T47D (cell line): ENCODE data around the gene CPED1.

Experiments
- DNase-seq, 2 experiments: peaks; one replicate each; pipeline versions ENCODE4 v3.0.0 to v3.0.0-alpha.2; 2011 to 2012; ENCODE audit warnings: low read depth in 1 of 2, low spot score in 1 of 2
- JUND ChIP-seq: IDR thresholded peaks from 2 replicates; pipeline ENCODE4 v1.6.1; 2012; ENCODE audit warnings: low read depth
- in situ Hi-C: cut with HindIII; loops from 2 replicates; pipeline ENCODE4 v1.10.0; 2016; ENCODE audit warnings: low sequenced_read_pairs, low pct_unique_long_range_greater_than_20kb

CPED1 gene

DNA sequence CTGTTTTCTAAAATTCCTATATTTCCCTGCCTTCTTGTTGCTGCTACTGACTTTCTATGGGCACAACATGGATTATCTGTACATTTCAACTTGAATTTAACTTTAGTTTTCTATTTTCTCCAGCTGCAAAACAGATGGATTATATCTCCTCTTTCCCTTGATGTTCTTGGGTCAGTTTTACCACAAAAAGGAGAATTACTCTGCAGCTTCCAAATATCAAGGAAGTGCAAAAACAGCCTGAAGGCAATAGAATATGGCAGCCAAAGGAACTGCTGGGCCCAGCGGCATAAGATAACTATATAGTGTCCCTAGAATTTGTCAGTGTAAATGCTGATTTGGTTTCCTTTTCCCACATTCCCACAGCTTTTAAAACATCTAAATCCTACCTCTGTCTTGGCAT, 29.1 kb downstream of the CPED1 start:
- no peak for TF ChIP-seq JUND
- in situ Hi-C loops: no loop called here
- DNase-seq: no peak

DNA sequence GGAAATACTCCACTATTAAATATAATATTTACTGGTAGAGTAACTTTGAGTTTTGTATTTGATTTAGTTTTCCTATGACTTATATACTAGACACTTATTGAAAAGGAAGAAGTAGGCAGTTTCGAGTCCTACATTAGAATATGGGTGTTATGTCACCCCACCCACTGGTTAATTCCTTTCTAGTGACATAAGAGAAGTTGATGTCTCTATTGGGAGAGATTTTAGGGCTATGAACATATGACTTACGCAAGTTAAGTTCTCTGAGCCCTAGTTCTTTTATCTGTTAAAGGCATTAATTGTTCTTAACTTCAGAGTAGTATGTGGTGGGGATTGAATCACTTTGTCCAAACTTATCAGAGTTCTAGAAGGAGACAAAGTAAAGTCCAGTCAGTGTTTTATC, 30.5 kb downstream of the CPED1 start:
- in situ Hi-C loops: no loop called here
- no peak for DNase-seq
- no peak for TF ChIP-seq JUND

DNA sequence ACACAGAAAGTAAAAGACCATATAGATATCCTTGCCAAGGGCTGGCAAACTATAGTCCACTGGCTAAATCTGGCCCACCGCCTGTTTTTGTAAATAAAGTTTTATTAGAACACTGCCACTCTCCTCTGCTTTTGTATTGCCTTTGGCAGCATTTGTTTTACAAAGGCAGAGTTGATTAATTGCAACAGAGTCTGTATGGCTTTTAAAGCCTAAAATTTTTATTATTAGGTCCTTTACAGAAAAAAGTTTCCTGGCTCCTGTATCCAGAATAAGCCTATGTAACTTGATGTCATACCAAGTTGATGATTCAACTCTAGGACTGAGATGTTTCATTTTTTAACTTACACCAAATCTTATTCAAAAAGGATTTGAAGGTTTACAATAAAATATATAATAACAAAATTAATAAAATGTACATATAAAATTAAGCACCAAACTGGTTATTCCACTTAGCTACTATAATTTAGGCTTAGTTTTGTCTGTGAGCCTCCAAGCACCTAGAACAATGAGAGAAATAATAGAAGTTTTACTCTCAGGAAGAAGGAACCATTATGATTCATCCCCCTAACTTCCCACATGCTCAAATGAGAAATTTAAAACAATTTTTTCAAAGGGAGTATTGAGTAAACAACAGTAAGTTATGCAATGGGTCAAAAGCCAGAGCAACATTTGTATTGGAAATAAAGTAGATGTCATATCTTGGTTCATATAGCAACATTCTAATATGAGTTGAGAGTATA, 31.9 kb downstream of the CPED1 start:
- DNase-seq: no peak
- in situ Hi-C loops: no loop called here
- no peak for TF ChIP-seq JUND

DNA sequence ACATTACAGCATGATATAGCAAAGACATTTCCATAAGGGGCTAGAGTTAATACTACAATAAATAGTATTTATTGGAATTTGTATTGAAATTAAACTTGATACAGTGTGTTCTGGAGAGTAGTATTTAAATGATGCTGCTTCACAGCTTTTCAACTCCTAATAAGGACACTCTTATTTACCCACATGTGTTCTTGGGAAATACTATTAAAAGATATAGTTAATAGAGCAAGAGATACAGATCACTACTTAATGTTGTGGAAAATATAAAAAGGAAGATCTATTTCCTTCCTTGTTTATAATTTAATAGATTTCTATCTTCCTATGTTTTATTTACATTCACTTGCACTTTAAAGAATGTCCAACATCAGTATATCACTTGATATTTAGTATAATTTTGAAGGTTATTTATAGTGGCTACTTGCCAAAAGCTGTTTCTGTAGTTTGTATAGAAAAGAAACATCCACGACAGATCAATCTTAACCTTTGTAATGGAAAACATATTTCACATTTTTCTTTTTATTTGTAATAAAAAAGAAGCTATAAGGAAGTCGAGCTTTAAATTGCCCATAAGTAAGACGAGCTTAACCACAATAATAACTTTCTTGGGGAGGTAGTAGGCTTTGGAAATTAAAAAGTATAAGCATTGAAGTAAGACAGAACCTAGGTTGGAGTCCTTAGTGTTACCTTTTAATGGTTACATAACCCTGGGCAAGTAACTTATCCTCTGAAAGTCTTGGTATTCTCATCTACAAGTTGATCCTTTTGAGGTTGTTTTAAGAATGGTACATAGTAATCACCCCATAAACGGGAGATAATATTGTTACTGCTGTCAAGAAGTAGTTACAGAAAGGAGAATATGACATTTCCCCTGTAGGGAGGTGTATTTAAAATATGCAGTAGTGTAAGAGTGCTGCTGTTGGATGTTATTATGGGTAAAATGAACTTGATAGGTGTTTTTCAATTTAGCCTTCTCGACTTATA, 32.8 kb downstream of the CPED1 start:
- in situ Hi-C loops: no loop called here
- TF ChIP-seq JUND: no peak
- no peak for DNase-seq

DNA sequence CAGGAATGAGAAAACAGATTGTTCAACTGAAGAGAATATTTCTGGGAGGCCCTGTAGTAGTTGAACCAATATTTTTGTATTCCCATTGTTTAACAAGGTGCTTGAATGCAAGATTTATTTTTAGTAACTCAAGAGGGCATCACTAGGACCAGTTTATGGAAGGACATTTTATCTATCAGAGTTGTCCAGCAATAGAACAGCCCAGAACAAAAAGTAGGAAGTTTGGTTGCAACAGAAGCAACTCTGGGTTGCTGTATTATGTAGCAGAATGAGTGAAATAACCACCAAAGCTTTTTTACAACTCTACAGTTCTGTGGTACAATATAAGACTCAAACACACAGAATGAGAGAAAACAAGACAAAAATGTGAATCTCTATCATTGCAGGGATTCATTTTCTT, 34.7 kb downstream of the CPED1 start:
- no peak for DNase-seq
- in situ Hi-C loops: no loop called here
- no peak for TF ChIP-seq JUND

DNA sequence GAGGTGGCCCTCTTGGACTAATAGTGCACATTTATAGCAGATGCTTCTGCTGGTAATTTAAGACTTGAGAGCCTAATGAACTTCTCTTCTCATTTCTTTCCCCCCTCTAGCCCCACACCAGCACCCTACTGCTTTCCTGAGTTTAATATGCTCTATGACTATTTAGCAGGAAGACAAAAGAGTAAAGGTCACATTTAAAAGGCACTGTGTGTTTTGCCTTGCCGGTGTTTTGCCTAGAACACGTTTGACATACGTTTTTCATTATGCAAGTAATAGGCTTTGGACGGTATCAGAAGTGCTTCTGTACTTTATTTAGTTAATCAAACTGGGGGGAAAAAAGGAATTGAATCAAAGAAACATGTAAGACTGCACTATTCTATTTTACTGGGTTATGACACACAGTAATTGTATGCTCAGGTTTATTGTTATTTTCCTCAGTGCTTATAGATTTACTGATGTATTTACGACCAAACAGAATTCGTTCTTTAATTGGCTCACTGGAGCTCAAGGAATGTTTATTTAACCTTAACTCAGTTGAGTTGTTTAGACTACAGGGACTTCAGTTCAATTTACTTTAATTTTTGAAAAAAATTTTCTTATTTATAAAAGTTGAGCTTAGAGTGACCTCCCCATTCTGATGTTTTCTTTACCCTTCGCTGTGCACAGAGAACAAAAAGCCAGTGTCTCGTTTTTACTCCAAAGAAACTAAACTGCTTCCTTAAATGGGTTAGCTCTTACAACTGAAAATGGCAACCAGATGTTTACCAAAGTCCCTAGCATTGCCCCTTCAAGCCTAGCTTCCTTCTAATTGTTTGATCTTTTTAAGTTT, 35.4 kb downstream of the CPED1 start:
- no peak for TF ChIP-seq JUND
- in situ Hi-C loops: no loop called here
- no peak for DNase-seq

DNA sequence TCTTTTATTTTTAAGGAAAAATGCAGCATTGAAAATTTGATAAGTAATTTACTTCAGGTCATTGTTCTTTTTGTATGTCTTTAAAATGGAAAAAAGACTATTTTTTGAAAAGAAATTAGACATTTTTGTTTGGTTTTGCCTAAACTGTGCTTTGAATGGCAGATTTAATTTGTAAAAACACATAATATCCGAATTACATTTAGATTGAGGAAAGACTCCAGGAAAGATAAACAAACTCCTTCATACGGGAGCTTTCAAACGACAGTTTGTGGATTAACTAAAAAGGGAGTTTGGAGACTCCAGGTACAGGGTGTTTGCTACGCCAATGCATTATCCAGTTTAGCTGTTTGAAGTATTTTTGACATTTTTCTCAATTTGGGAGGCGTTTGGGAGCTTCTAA, 36.1 kb downstream of the CPED1 start:
- no peak for DNase-seq
- no peak for TF ChIP-seq JUND
- in situ Hi-C loops: no loop called here

DNA sequence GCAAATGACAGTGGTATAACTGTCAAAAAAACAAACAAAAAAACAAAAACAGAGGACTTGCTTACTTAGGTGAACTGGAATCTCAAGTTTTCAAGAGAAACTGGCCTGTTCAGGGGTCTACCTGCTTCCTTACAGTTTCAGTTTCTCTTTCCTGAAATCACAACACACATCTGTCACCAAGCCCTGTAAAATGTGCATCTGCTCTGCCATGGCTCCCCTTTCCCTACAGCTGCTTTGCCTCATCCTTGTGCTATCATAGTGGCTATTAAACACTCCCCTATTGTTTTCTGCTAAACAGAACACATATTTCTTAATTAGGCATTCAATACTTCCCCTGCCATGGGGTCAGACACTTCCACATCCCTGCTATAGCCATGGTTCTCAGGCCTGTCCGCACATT, 37.6 kb downstream of the CPED1 start:
- no peak for DNase-seq
- no peak for TF ChIP-seq JUND
- in situ Hi-C loops: no loop called here

DNA sequence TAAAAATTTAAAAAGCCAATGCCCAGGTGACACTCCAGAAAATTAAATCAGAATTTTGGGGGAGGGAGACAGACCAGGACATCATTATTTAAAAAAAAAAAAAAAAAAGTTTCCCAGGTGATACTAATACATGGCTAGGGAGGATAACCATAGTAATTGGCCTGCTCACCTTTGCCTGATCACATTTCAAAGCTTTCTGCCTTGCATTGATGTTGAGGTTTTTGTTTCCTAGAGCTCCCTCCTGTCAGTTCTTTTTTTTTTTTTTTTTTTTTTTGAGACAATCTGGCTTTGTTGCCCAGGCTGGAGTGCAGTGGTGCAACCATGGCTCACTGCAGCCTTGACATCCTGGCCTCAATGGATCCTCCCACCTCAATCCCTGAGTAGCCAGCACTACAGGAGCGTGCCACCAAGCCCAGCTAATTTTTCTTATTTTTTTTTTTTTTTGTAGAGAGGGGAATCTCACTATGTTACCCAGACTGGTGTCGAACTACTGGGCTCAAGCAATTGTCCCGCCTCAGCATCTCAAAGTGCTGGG, 38.1 kb downstream of the CPED1 start:
- no peak for DNase-seq
- in situ Hi-C loops: no loop called here
- no peak for TF ChIP-seq JUND

DNA sequence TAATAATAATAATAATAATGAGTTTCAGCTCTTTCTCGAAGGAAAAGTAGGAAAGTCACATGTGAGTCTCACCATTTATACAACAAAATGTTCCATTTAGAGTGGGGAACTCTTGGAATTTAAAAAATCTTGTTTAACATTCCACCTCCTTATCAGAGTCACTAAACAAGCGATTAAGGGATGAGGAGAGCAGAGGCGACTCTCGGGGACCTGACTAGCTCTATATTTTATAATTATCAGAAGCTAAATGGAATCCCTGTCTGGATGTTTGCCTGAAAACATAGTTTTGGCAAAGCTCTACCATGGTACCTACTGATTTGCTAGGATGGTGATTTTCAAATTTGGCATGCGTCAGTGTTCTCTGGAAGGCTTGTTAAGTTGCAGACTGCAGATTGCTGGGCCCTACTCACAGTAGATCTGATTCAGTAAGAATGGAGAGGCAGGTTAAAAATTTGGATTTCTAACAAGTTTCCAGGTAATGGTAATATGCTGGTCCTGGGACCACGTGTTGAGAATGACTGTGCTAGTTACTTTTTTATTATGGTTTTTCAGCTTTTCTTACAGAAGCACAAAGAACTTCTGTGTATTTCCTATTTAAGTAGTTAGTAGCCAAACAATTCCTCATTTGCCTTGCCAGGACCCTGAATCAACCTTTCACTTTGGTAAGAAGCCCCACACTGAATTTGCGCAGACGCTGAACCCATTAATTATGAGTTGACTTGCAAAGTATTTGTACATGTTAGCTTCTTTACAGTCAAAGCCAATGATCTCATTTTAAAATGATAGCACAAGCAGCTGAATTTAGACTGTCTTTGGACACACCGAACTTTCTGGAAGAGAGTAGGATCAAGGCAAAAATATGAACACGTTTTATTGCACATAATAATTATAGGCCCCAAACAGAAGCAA, 39.5 kb downstream of the CPED1 start:
- DNase-seq: no peak
- TF ChIP-seq JUND: no peak
- in situ Hi-C loops: no loop called here

DNA sequence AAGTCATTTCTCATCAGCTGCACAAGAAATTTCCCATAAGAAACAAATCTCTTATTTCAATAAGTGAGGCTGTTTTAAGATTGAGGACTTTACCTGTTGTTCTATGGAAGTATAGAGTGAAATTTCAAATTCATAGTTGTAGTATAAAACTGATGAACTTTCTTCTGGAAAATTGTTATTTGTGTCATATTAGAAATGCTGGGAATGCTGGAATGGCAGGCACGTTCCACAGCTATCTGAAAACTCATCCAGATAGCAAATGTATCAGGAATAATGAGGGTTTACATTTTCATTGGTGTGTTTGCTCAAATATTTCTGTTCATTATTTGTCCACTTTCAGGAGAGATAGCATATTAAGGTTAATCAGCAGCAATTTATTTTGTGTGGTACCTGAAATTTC, 40.8 kb downstream of the CPED1 start:
- in situ Hi-C loops: no loop called here
- no peak for TF ChIP-seq JUND
- DNase-seq: no peak
